Embryonic facial prominence (tissue), 1 donor: Measurements from ENCODE around the gene GPC5.
"Not testable (repeated sequence)": the region's sequence is repeated elsewhere in the genome, so short reads cannot be mapped to it uniquely, and the experiment has no call there.

Source experiments
- DNase-seq: peaks from one replicate; pipeline ENCODE4 v3.0.0-alpha.2; 2016; ENCODE audit errors: extremely low spot score

GPC5 gene

GRCh38 chr13:92640936-92641335, 1242.5 kb downstream of the GPC5 start:
- DNase-seq, result no peak

- DNase-seq, result no peak
Observed at GRCh38 chr13:92649140-92649813, 1250.9 kb downstream of the GPC5 start.

GRCh38 chr13:92656103-92656502, 1257.7 kb downstream of the GPC5 start:
- DNase-seq, result no peak

GRCh38 chr13:92656648-92657047, 1258.2 kb downstream of the GPC5 start:
- DNase-seq, result no peak

GRCh38 chr13:92657565-92657964, 1259.1 kb downstream of the GPC5 start:
- DNase-seq, result no peak

GRCh38 chr13:92658293-92658692, 1259.9 kb downstream of the GPC5 start:
- DNase-seq, result no peak

- no peak for DNase-seq
Observed at GRCh38 chr13:92661406-92661805, 1263.0 kb downstream of the GPC5 start.

- DNase-seq, result no peak
Observed at GRCh38 chr13:92668157-92668556, 1269.7 kb downstream of the GPC5 start.

- no peak for DNase-seq
Observed at GRCh38 chr13:92670096-92670495, 1271.7 kb downstream of the GPC5 start.

GRCh38 chr13:92671821-92672220, 1273.4 kb downstream of the GPC5 start:
- DNase-seq, result no peak

- no peak for DNase-seq
Observed at GRCh38 chr13:92676246-92676645, 1277.8 kb downstream of the GPC5 start.

- no peak for DNase-seq
Observed at GRCh38 chr13:92677571-92677970, 1279.2 kb downstream of the GPC5 start.

GRCh38 chr13:92679602-92680001, 1281.2 kb downstream of the GPC5 start:
- no peak for DNase-seq

GRCh38 chr13:92681239-92681638, 1282.8 kb downstream of the GPC5 start:
- no peak for DNase-seq

GRCh38 chr13:92682832-92683517, 1284.6 kb downstream of the GPC5 start:
- no peak for DNase-seq

GRCh38 chr13:92694047-92694446, 1295.6 kb downstream of the GPC5 start:
- no peak for DNase-seq

- DNase-seq, result not testable (repeated sequence)
Observed at GRCh38 chr13:92695827-92696226, 1297.4 kb downstream of the GPC5 start.

- DNase-seq, result no peak
Observed at GRCh38 chr13:92716749-92717148, 1318.3 kb downstream of the GPC5 start.

GRCh38 chr13:92717857-92718256, 1319.4 kb downstream of the GPC5 start:
- DNase-seq, result no peak

GRCh38 chr13:92719868-92720267, 1321.4 kb downstream of the GPC5 start:
- no peak for DNase-seq

GRCh38 chr13:92721620-92722019, 1323.2 kb downstream of the GPC5 start:
- DNase-seq, result no peak

- DNase-seq, result no peak
Observed at GRCh38 chr13:92727118-92727517, 1328.7 kb downstream of the GPC5 start.

- DNase-seq, result no peak
Observed at GRCh38 chr13:92734068-92734467, 1335.6 kb downstream of the GPC5 start.

- DNase-seq, result no peak
Observed at GRCh38 chr13:92734545-92734944, 1336.1 kb downstream of the GPC5 start.
